Measurements from ENCODE around the gene PRSS23.
"Not testable (repeated sequence)": the region's sequence is repeated elsewhere in the genome, so short reads cannot be mapped to it uniquely, and the experiment has no call there.

PRSS23 gene, protein sequence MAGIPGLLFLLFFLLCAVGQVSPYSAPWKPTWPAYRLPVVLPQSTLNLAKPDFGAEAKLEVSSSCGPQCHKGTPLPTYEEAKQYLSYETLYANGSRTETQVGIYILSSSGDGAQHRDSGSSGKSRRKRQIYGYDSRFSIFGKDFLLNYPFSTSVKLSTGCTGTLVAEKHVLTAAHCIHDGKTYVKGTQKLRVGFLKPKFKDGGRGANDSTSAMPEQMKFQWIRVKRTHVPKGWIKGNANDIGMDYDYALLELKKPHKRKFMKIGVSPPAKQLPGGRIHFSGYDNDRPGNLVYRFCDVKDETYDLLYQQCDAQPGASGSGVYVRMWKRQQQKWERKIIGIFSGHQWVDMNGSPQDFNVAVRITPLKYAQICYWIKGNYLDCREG

DNA sequence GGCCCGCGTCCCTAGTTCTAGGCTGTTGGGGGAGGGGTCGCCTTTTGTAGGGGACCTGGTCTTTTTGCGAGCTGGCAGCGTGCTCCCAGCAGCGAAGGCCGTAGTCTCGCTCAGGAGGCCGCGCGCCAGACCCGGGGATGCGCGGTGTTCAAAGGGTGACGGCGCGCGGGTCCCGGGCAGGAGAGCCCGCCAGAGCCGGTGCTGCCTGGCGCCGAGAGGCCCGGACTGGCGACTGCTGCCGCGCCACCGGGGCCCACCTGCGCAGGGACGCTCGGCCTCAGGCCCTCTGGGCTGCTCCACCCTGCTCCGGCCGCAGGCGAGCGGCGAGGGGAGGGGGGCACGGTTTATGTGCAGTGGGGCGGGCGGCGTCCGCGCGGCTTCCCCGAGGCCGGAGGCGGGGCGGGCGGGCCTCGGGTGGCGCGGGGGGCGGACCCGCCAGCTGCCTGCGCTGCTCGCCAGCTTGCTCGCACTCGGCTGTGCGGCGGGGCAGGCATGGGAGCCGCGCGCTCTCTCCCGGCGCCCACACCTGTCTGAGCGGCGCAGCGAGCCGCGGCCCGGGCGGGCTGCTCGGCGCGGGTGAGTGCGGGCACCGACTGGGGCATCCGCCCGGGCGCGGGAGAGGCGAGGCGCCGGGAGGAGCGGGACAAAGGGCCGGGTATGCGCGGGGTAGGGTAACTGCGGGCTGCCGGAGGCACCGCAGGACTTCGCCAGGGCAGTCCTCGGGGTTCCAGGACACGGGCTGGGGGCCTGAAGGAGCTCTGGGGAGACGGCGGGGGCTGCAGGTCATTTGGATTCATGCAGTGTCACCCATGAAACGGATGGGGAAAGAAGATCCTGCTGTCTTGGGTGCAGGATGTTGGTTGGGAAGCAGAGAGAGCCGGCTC is at the start of gene PRSS23:
PRSS23 (plus strand) TSS at position 467 of the 884 bp plus-strand sequence. CDS start 7,102 bp downstream, outside the sequence.
- peak; percentile 63 for DNase-seq

GRCh38 chr11:86753459-86753858 is 46.9 kb upstream of the PRSS23 start:
- DNase-seq, result no peak

GRCh38 chr11:86755146-86755545 is 45.2 kb upstream of the PRSS23 start:
- no peak for DNase-seq

DNA sequence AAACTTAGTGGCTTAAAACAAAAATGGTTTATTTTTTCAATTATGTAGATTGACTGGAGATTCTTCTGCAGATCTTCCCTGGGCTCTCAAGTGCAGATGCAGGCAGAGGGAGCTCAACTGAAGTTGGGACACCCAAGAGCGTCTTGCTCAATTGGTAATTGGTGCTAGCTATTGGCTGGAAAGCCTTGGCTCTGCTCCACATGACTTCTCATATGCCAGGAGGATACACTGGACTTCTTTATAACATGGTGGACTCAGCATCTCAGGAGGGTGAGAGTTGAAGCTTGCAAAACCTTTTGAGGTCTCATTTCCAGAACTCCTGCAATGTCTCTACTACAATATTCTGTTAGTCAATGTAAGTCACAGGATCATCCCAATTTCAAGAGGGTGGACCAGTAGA is 42.2 kb upstream of the PRSS23 start:
- no peak for DNase-seq

DNA sequence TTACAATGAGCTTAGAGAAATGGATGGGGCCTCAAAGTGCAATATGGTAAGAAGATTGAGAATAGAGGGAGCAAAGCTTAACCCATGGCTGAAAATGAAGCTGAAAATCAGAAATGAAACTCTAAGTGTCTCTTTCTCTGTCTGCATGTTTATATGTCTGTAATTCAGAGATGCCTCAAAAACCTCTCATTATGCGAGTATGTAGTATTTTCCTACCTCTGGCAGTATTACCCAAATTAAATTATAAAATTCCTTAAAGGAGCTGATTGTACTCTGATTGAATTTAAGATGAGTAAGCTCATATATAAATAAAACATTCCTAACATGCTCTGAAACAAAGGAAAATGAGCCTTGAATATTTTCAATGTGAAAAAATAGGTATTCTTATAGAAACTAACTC is 39.8 kb upstream of the PRSS23 start:
- no peak for DNase-seq

- no peak for DNase-seq
Observed at GRCh38 chr11:86761978-86762377, 38.4 kb upstream of the PRSS23 start.

DNA sequence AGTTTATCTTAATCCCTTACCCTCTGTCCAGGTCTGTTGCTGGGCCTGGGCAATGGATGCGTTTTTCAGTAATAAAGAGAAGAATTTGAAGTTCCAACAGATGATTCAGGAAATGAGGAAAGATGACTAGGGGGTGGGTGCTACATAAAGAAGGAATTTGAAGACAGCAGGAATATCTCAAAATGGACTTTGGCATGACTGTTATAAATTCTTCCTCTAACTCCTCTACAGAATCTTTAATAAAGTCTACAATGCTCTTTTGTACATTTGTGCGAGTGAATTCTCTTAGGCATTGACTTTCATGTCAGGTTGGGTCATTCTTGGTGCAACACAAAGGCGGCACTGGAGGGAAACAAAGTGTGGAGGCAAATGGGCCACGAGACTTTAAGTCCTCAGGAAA is 35.1 kb upstream of the PRSS23 start:
- no peak for DNase-seq

- DNase-seq, result no peak
Observed at GRCh38 chr11:86765878-86766277, 34.5 kb upstream of the PRSS23 start.

DNA sequence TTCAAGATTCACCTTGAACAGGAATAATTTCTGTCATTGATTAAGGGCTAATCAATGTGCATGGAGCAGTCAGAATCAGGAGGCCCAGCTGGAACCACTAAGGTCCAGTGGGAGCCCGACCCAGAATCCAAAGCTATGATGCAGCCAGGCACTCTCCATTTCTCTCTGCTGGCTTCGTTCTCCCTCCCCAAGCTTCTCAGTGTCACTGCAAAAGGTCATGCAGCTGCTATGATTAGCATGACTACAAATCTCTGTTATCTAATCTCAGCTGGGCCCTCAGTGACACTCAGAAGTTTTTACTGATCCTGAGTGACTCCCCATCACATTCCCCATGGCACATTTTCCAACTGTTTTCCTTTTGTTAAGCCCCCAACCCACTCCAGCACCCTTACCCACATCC is 31.1 kb upstream of the PRSS23 start:
- no peak for DNase-seq

GRCh38 chr11:86770473-86771027 is 29.8 kb upstream of the PRSS23 start:
- not testable (repeated sequence) for DNase-seq

DNA sequence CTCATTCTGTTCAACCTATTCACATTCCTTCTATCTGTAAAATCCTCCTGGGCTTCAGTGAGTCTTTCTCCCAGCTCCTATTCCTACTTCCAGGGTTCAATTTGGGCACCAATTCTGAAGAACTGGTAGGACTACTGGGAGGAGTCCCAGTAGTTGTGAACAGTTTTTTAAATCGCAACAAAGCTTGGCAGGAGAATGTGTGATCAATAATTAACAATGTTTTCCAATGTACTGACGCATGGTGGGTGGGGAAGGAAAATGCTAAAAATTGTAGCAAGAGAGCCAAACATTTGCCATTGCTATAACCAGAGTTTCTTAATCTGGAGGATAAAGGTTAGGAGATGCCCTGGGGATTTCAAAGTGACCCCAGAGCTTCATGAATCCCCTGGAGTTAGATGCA is 27.3 kb upstream of the PRSS23 start:
- DNase-seq, result no peak

DNA sequence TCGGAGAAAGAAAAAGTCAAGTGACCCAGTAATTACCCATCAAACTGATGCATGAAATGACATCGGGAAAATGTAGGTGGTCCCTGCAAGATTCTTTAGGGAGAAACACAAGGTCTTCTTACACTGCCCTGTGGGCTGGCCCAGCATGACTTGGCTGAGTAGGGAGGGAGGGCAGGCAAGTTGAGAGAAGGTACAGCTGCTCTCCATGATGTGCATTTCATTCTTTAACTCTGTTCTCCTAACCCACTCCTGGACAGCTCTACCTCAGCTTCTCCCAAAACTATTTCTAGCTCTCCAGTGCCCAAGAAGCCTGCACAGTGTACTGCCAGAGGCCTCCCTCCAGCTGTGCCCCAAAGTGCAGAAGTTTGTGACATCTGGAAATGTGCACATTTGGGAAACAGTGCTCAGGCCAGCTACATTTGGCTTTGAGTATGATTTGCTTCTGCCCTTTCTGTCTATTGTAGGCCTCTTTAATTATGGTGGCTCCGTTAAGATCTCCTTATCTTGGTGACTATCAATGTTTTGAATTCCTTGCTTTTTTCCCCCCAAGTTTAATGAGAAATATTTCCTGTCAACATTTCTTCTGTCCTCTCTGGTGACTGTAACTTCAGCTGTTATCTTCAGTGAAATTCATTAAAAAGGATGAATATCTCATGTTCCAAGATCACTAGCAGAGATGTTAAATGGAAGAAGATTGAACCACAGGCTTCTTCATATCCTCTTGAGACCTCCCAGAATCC is 26.7 kb upstream of the PRSS23 start:
- DNase-seq, result no peak

GRCh38 chr11:86774417-86774816 is 25.9 kb upstream of the PRSS23 start:
- no peak for DNase-seq

- DNase-seq, result no peak
Observed at GRCh38 chr11:86775361-86775760, 25.0 kb upstream of the PRSS23 start.

- no peak for DNase-seq
Observed at GRCh38 chr11:86781546-86781945, 18.8 kb upstream of the PRSS23 start.

DNA sequence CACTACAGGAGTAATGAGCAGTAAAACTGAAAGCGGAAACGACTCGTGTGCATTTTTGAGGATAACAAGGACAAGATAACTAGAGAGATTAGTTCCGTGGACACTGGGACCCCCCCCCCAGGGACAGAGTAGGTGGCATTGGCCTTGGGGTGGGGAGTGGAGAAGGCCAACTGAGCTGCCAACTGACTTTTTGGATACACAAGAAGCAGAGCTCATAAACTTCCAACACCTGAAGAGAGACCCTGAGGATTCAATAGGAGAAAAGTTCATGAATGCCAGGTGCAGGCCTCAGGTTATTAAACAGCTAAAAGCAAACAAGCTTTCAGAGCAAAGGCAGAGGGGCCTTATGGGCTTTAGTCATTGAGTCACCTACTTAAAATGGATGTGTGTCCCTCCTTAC is 17.6 kb upstream of the PRSS23 start:
- DNase-seq, result no peak

GRCh38 chr11:86783661-86784060 is 16.7 kb upstream of the PRSS23 start:
- DNase-seq, result no peak

DNA sequence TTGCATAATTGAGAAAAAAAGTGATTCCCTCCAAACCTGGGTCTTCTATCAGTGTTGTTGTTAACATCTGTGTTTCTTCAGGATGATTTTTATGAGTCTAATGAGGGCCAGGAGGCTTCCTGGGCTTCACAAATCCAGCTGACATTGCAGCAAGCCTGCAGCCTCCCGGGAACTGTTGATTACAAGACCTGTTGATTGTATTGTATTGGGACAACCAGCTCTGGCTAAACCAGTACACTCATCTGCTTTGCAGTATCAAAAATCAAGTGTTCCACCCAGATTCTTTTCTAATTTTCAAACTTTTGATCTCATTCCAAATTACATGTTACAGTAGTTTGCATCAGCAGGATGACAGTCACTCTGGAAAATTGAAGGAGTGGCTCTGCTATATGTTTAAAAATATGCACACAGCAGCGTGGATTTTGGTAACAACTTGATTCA is 16.1 kb upstream of the PRSS23 start:
- DNase-seq, result no peak

GRCh38 chr11:86785576-86785975 is 14.8 kb upstream of the PRSS23 start:
- DNase-seq, result no peak

GRCh38 chr11:86787018-86787536 is 13.3 kb upstream of the PRSS23 start:
- no peak for DNase-seq

DNA sequence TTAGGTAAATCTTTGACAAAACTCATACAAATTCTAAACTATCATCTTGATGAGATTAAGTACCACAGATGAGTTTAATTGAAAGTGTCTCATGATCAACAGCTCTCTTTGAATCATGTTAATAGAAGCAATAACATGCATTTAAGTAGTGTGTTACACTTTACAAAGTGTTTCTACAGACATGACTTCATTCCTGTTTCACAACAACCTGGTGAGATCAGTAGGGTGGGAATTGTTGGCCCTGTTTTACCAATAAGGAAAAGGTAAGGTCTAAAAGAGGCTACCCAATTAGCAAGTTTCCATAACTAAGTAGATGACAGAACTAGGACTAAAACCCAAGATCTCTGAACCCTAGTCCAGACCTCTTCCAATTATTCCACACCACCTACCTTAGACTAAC is 12.7 kb upstream of the PRSS23 start:
- DNase-seq, result no peak

DNA sequence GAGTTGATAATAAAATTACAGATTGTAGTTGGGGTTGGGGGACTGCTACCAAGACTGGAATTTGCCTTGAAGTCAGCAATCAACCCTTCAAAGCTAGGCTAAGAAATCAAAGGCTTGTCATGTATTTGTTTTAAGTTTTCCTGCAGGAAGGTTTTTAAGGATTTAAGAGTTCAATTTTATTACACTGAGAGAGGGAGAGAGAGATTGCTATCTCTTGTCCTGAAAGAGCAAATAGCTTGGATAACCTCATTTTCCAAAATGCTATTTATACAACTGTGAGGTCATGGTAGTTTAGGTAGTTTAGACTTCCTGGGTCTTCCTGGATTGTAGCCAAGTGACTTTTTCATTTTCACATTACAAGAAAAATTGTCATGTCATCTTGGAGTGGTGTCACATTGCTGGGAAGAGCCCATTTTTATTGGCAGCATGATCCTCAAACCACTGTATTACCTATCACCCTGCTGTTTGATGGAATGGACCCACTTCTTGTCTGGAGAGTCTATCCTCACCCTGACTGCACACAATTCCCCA is 10.1 kb upstream of the PRSS23 start:
- no peak for DNase-seq

All from stimulated activated CD4-positive, alpha-beta T cell treated with anti-CD3 and anti-CD28 coated beads, Interleukin-15, amount 100 ng/mL, for 24 hours (primary cell).